ENCODE measurements around the gene EVI5.

GRCh38 chr1:92790081-92790480 is 5.2 kb upstream of the EVI5 start:
- TF ChIP-seq, protein P1, sequence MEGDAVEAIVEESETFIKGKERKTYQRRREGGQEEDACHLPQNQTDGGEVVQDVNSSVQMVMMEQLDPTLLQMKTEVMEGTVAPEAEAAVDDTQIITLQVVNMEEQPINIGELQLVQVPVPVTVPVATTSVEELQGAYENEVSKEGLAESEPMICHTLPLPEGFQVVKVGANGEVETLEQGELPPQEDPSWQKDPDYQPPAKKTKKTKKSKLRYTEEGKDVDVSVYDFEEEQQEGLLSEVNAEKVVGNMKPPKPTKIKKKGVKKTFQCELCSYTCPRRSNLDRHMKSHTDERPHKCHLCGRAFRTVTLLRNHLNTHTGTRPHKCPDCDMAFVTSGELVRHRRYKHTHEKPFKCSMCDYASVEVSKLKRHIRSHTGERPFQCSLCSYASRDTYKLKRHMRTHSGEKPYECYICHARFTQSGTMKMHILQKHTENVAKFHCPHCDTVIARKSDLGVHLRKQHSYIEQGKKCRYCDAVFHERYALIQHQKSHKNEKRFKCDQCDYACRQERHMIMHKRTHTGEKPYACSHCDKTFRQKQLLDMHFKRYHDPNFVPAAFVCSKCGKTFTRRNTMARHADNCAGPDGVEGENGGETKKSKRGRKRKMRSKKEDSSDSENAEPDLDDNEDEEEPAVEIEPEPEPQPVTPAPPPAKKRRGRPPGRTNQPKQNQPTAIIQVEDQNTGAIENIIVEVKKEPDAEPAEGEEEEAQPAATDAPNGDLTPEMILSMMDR (IDR thresholded peaks at IDR 0.05), result no peak
- TF ChIP-seq POLR2A (IDR thresholded peaks at IDR 0.05), result no peak

Data from thyroid gland (tissue), 4 donors.